ENCODE data around the gene MMP13. TPM values are rescaled to one million over a fixed set of nuclear protein-coding genes. Genes with fewer than 3 reads are reported as not detected.

MMP13 gene
- total RNA-seq, 2 donors from 2014 or later, result not detected

GRCh38 chr11:102926517-102926916 lies 29.0 kb downstream of the MMP13 start:
- H3K27me3 ChIP-seq (replicated peaks; ENCODE audit: insufficient read depth), result no peaks in the 10 kb centered on the region
- TF ChIP-seq CTCF (IDR thresholded peaks at IDR 0.05), result no peak
- peaks cover 0 to 3% of the 10 kb centered on the region in 2 donors for H3K4me1 ChIP-seq (ENCODE audit: control insufficient read depth in 1 of 2, low read depth in 2 of 2)
- ATAC-seq (ENCODE audit: insufficient number of reproducible peaks, low FRiP score, low read depth), result no peak
- no peak overlapping the region for H3K4me3 ChIP-seq
- DNase-seq (ENCODE audit: low spot score), result no peak
- no peak overlapping the region for H3K27ac ChIP-seq
- no peaks in the 10 kb centered on the region for H3K36me3 ChIP-seq
- H3K9me3 ChIP-seq, result no peaks in the 10 kb centered on the region

GRCh38 chr11:102925988-102926387 lies 29.5 kb downstream of the MMP13 start:
- Histone ChIP-seq H3K4me1 (ENCODE audit: control insufficient read depth in 1 of 2, low read depth in 2 of 2) (peaks cover 0 to 3% of the 10 kb centered on the region in 2 donors), H3K9me3 (no peaks in the 10 kb centered on the region), H3K27me3 (replicated peaks; ENCODE audit: insufficient read depth) (no peaks in the 10 kb centered on the region), H3K4me3 (no peak overlapping the region), H3K36me3 (no peaks in the 10 kb centered on the region), H3K27ac (no peak overlapping the region)
- DNase-seq (ENCODE audit: low spot score), result no peak
- TF ChIP-seq CTCF (IDR thresholded peaks at IDR 0.05), result no peak
- no peak for ATAC-seq (ENCODE audit: insufficient number of reproducible peaks, low FRiP score, low read depth)

GRCh38 chr11:102924851-102925380 lies 30.6 kb downstream of the MMP13 start:
- H3K4me1 ChIP-seq (ENCODE audit: control insufficient read depth in 1 of 2, low read depth in 2 of 2), result peaks cover 0 to 3% of the 10 kb centered on the region in 2 donors
- no peak overlapping the region for H3K4me3 ChIP-seq
- DNase-seq (ENCODE audit: low spot score) (no peak), ATAC-seq (ENCODE audit: insufficient number of reproducible peaks, low FRiP score, low read depth) (no peak)
- H3K27ac ChIP-seq, result no peak overlapping the region
- H3K9me3 ChIP-seq, result no peaks in the 10 kb centered on the region
- H3K36me3 ChIP-seq, result no peaks in the 10 kb centered on the region
- TF ChIP-seq CTCF (IDR thresholded peaks at IDR 0.05), result no peak
- H3K27me3 ChIP-seq (replicated peaks; ENCODE audit: insufficient read depth), result no peaks in the 10 kb centered on the region

- TF ChIP-seq CTCF (IDR thresholded peaks at IDR 0.05), result no peak
- DNase-seq (ENCODE audit: low spot score) (no peak), ATAC-seq (ENCODE audit: insufficient number of reproducible peaks, low FRiP score, low read depth) (no peak)
- no peak overlapping the region for H3K4me3 ChIP-seq
- no peak overlapping the region for H3K27ac ChIP-seq
- no peaks in the 10 kb centered on the region for H3K36me3 ChIP-seq
- no peaks in the 10 kb centered on the region for H3K9me3 ChIP-seq
- no peaks in the 10 kb centered on the region for H3K27me3 ChIP-seq (replicated peaks; ENCODE audit: insufficient read depth)
- H3K4me1 ChIP-seq (ENCODE audit: control insufficient read depth in 1 of 2, low read depth in 2 of 2), result no peaks in the 10 kb centered on the region
These were observed 33.8 kb downstream of the MMP13 start for GRCh38 chr11:102921587-102922220.

- Histone ChIP-seq H3K4me3 (no peak overlapping the region), H3K9me3 (no peaks in the 10 kb centered on the region), H3K36me3 (no peaks in the 10 kb centered on the region), H3K27ac (no peak overlapping the region), H3K4me1 (ENCODE audit: control insufficient read depth in 1 of 2, low read depth in 2 of 2) (no peaks in the 10 kb centered on the region), H3K27me3 (replicated peaks; ENCODE audit: insufficient read depth) (no peaks in the 10 kb centered on the region)
- DNase-seq (ENCODE audit: low spot score), result no peak
- TF ChIP-seq CTCF (IDR thresholded peaks at IDR 0.05), result no peak
- no peak for ATAC-seq (ENCODE audit: insufficient number of reproducible peaks, low FRiP score, low read depth)
These were observed 35.3 kb downstream of the MMP13 start for GRCh38 chr11:102920118-102920684.
